Loucy (cell line): ENCODE results near the gene SH3BP1.

Source experiments
- CTCF ChIP-seq: fragments of 200-600 bp; sonication (generic); conservative IDR thresholded peaks from 2 replicates; pipeline ENCODE4 v1.5.1; 2014; ENCODE audit warnings: mild to moderate bottlenecking, antibody characterized with exemption, low read length
- EZH2phosphoT487 ChIP-seq: fragments of 200-600 bp; IDR thresholded peaks from 2 replicates; pipeline ENCODE4 v1.6.1; 2018; ENCODE audit warnings: antibody characterized with exemption, mild to moderate bottlenecking, moderate library complexity, borderline replicate concordance

- TF ChIP-seq EZH2phosphoT487 (no peak), CTCF (no peak)
Observed at GRCh38 chr22:37655252-37655563, 15.7 kb downstream of the SH3BP1 start.
